CD8-positive, alpha-beta memory T cell (primary cell): Measurements from ENCODE around the gene IGHMBP2. TPM values are rescaled to one million over a fixed set of nuclear protein-coding genes. Genes with fewer than 3 reads are reported as not detected.

Experiments used
- CTCF ChIA-PET: fragments of 350-600 bp; sonication (Branson Sonifier 250); formaldehyde crosslinking; loops from one replicate; lab custom pipeline; 2021; ENCODE audit warnings: antibody characterized with exemption; lab: Charles Lee
- POLR2A ChIA-PET: fragments of 350-600 bp; sonication (Branson Sonifier 250); formaldehyde crosslinking; loops from one replicate; lab custom pipeline; 2021; ENCODE audit warnings: antibody characterized with exemption; lab: Charles Lee
- DNase-seq, 5 donors: peaks; one replicate each; pipeline versions ENCODE4 v3.0.0 to v3.0.0-alpha.2; 2020 to 2022; ENCODE audit warnings: mixed read lengths in 1 of 5
- H3K27ac ChIP-seq: one replicate; pipeline ENCODE4 v1.7.0; 2013; ENCODE audit warnings: low read depth, mild to moderate bottlenecking, low read length, moderate library complexity
- H3K27me3 ChIP-seq: 2 replicates; pipeline ENCODE4 v1.7.0; 2013; ENCODE audit warnings: low read length, mild to moderate bottlenecking; ENCODE audit not compliant: insufficient read depth, poor library complexity, severe bottlenecking
- H3K36me3 ChIP-seq: 2 replicates; pipeline ENCODE4 v1.7.0; 2013; ENCODE audit warnings: mild to moderate bottlenecking, low read length, moderate library complexity; ENCODE audit not compliant: insufficient read depth
- H3K4me1 ChIP-seq: 2 replicates; pipeline ENCODE4 v1.7.0; 2013; ENCODE audit warnings: mild to moderate bottlenecking, low read length, moderate library complexity; ENCODE audit not compliant: insufficient read depth
- H3K4me3 ChIP-seq: 2 replicates; pipeline ENCODE4 v1.7.0; 2013; ENCODE audit warnings: mild to moderate bottlenecking, low read length
- H3K9me3 ChIP-seq: 2 replicates; pipeline ENCODE4 v1.7.0; 2013; ENCODE audit warnings: mild to moderate bottlenecking, low read length
- H3K27ac Mint-ChIP-seq, 8 donors: one replicate each; pipeline ENCODE4 v1.8.0; 2020 to 2021; ENCODE audit warnings: mixed read lengths in 8 of 8, mild to moderate bottlenecking in 6 of 8, inconsistent platforms in 3 of 8, moderate library complexity in 3 of 8
- H3K27me3 Mint-ChIP-seq, 2 donors: one replicate each; pipeline ENCODE4 v1.8.0; 2020 to 2021; ENCODE audit warnings: mixed read lengths in 2 of 2, mild to moderate bottlenecking in 1 of 2, moderate library complexity in 1 of 2
- H3K36me3 Mint-ChIP-seq, 3 donors: one replicate each; pipeline ENCODE4 v1.8.0; 2020 to 2021; ENCODE audit warnings: mixed read lengths in 3 of 3, inconsistent platforms in 1 of 3, mild to moderate bottlenecking in 1 of 3
- H3K4me1 Mint-ChIP-seq, 3 donors: one replicate each; pipeline ENCODE4 v1.8.0; 2020 to 2021; ENCODE audit warnings: mixed read lengths in 3 of 3, inconsistent platforms in 1 of 3, mild to moderate bottlenecking in 1 of 3
- H3K4me3 Mint-ChIP-seq, 7 donors: one replicate each; pipeline ENCODE4 v1.8.0; 2020 to 2021; ENCODE audit warnings: mixed read lengths in 7 of 7, mild to moderate bottlenecking in 6 of 7, moderate library complexity in 4 of 7, inconsistent platforms in 2 of 7
- H3K9me3 Mint-ChIP-seq, 5 donors: one replicate each; pipeline ENCODE4 v1.8.0; 2020 to 2022; ENCODE audit warnings: mixed read lengths in 5 of 5, mild to moderate bottlenecking in 3 of 5, moderate library complexity in 2 of 5, inconsistent platforms in 1 of 5
- polyA plus RNA-seq: library from polyadenylated mRNA; unstranded; fragments of 300-500 nt; fragmentation: Illumina TruSeq; gene quantifications from one replicate; pipeline ENCODE4 v1.2.3, GENCODE V29; 2021
- total RNA-seq, 2 experiments: library from RNA; stranded (reverse); gene quantifications; one replicate each; pipeline ENCODE4 v1.2.3, GENCODE V29; 2021

Gene IGHMBP2
- total and polyA plus RNA-seq, 3 experiments from 2014 or later, result 9.9 to 27.8 (median 25.7) TPM

DNA sequence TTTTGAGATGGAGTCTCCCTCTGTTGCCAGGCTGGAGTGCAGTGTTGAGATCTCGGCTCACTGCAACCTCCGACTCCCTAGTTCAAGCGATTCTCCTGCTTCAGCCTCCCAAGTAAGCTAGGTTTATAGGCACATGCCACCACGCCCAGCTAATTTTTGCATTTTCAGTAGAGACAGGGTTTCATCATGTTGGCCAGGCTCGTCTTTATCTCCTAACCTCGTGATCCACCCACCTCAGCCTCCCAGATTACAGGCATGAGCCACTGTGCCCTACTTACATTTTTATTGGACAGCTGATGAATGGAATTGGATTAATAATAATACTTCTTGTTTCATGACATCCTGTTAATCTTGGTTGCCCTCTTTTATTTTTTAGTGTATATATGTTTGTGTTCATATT is 80.1 kb downstream of the IGHMBP2 start:
- no peaks in the 10 kb centered on the region for H3K9me3 ChIP-seq
- H3K27me3 ChIP-seq, result no peaks in the 10 kb centered on the region
- Mint-ChIP-seq H3K27me3 (peaks cover 15 to 31% of the 10 kb centered on the region in 2 donors), H3K27ac (peak overlapping the region in 1 of 8 donors; percentile 86), H3K36me3 (peaks cover 2 to 11% (median 6%) of the 10 kb centered on the region in 3 donors), H3K9me3 (peaks cover 6 to 21% (median 12%) of the 10 kb centered on the region in 5 donors), H3K4me1 (peaks cover 0 to 6% (median 0%) of the 10 kb centered on the region in 3 donors), H3K4me3 (no peak overlapping the region)
- no peak overlapping the region for H3K4me3 ChIP-seq
- no peaks in the 10 kb centered on the region for H3K4me1 ChIP-seq
- POLR2A ChIA-PET, result no interaction called here
- H3K27ac ChIP-seq, result no peak overlapping the region
- DNase-seq, result no peak
- no peaks in the 10 kb centered on the region for H3K36me3 ChIP-seq
- CTCF ChIA-PET, result no interaction called here

- H3K4me3 ChIP-seq, result peak overlapping the region; percentile 17
- no peak for DNase-seq
- no peaks in the 10 kb centered on the region for H3K27me3 ChIP-seq
- Mint-ChIP-seq H3K9me3 (peaks cover 6 to 21% (median 11%) of the 10 kb centered on the region in 5 donors), H3K27me3 (peaks cover 24 to 32% of the 10 kb centered on the region in 2 donors), H3K4me1 (peaks cover 0 to 9% (median 0%) of the 10 kb centered on the region in 3 donors), H3K4me3 (no peak overlapping the region), H3K27ac (no peak overlapping the region), H3K36me3 (peaks cover 2 to 11% (median 3%) of the 10 kb centered on the region in 3 donors)
- no peak overlapping the region for H3K27ac ChIP-seq
- H3K4me1 ChIP-seq, result no peaks in the 10 kb centered on the region
- no peaks in the 10 kb centered on the region for H3K9me3 ChIP-seq
- POLR2A ChIA-PET, result no interaction called here
- CTCF ChIA-PET, result no interaction called here
- H3K36me3 ChIP-seq, result no peaks in the 10 kb centered on the region
These were observed 83.5 kb downstream of the IGHMBP2 start for GRCh38 chr11:68987211-68987610.

- Histone ChIP-seq H3K27me3 (no peaks in the 10 kb centered on the region), H3K27ac (no peak overlapping the region), H3K4me3 (no peak overlapping the region), H3K36me3 (no peaks in the 10 kb centered on the region), H3K9me3 (no peaks in the 10 kb centered on the region), H3K4me1 (no peaks in the 10 kb centered on the region)
- ChIA-PET POLR2A (no interaction called here), CTCF (no interaction called here)
- H3K4me1 Mint-ChIP-seq, result peaks cover 0 to 9% (median 0%) of the 10 kb centered on the region in 3 donors
- peaks cover 32 to 43% of the 10 kb centered on the region in 2 donors for H3K27me3 Mint-ChIP-seq
- DNase-seq, result no peak
- peaks cover 6 to 13% (median 11%) of the 10 kb centered on the region in 5 donors for H3K9me3 Mint-ChIP-seq
- peaks cover 2 to 11% (median 3%) of the 10 kb centered on the region in 3 donors for H3K36me3 Mint-ChIP-seq
- H3K4me3 Mint-ChIP-seq, result no peak overlapping the region
- H3K27ac Mint-ChIP-seq, result no peak overlapping the region
These were observed 84.8 kb downstream of the IGHMBP2 start for GRCh38 chr11:68988491-68988890.

Other genes with a start within 250 kb of the IGHMBP2 start
- gene GAL, start 219.3 kb upstream of the IGHMBP2 start, total RNA-seq, result 1 to 10 TPM; 1.7 to 2.0 TPM
- gene GAL, start 219.3 kb upstream of the IGHMBP2 start, polyA plus RNA-seq, result not detected
- gene TESMIN, start 152.4 kb upstream of the IGHMBP2 start, total RNA-seq, result 1 to 10 TPM; 1.3 TPM
- gene TESMIN, start 152.4 kb upstream of the IGHMBP2 start, polyA plus RNA-seq, result 3.2 TPM
- 10 to 100 TPM; 25.6 to 27.4 TPM for gene CPT1A, start 62.0 kb upstream of the IGHMBP2 start, total RNA-seq
- 9.8 TPM for gene CPT1A, start 62.0 kb upstream of the IGHMBP2 start, polyA plus RNA-seq
- 100 to 1,000 TPM; 101 to 104 TPM for gene MRPL21, start 59 bp upstream of the IGHMBP2 start, total RNA-seq
- gene MRPL21, start 59 bp upstream of the IGHMBP2 start, polyA plus RNA-seq, result 96.3 TPM
- gene MRGPRD, start 77.1 kb downstream of the IGHMBP2 start, total RNA-seq, result not detected
- gene MRGPRD, start 77.1 kb downstream of the IGHMBP2 start, polyA plus RNA-seq, result not detected
- gene MRGPRF, start 109.4 kb downstream of the IGHMBP2 start, total RNA-seq, result not detected
- gene MRGPRF, start 109.4 kb downstream of the IGHMBP2 start, polyA plus RNA-seq, result not detected
- gene TPCN2, start 145.0 kb downstream of the IGHMBP2 start, total RNA-seq, result 10 to 100 TPM; 12.3 to 12.9 TPM
- gene TPCN2, start 145.0 kb downstream of the IGHMBP2 start, polyA plus RNA-seq, result 4.0 TPM